ENCODE results near the gene DOCK8.

DOCK8 gene

DNA sequence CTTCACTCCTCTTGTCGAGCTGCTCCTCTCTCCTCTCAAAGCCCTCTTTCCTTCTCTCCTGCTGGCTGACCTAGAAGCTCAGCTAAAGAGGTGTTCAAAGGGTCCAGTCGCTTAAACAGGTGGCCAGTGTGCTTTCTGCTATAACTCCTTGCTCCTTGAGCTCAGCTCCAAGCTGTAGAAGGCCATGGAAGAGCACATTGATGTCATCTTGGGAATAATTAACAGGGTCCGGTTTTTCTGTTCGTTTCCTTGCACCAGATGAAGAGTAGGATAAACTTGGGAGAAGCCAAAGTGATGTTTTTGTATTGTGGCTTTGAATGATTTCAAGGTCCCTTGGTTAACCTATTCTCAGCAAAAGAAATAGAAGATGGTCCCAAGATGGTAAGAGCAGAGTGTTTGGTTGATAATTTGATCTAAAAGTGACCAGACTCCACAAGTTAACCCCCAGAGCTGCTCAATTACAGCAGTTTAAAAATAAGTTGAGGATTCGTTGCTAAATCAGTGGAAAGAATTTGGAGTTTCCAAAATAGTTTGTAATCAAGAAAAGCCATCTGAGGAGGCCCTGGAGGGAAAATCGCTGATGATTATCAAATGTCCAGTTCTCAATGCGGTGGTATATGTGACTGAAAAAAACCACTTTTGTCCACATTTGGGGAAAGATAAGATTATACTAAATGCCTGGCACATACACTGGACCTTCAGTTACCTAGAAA, 148.1 kb downstream of the DOCK8 start:
- TF ChIP-seq, protein P1, sequence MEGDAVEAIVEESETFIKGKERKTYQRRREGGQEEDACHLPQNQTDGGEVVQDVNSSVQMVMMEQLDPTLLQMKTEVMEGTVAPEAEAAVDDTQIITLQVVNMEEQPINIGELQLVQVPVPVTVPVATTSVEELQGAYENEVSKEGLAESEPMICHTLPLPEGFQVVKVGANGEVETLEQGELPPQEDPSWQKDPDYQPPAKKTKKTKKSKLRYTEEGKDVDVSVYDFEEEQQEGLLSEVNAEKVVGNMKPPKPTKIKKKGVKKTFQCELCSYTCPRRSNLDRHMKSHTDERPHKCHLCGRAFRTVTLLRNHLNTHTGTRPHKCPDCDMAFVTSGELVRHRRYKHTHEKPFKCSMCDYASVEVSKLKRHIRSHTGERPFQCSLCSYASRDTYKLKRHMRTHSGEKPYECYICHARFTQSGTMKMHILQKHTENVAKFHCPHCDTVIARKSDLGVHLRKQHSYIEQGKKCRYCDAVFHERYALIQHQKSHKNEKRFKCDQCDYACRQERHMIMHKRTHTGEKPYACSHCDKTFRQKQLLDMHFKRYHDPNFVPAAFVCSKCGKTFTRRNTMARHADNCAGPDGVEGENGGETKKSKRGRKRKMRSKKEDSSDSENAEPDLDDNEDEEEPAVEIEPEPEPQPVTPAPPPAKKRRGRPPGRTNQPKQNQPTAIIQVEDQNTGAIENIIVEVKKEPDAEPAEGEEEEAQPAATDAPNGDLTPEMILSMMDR (IDR thresholded peaks at IDR 0.05; ENCODE audit: low read depth, low read length): no peak

DNA sequence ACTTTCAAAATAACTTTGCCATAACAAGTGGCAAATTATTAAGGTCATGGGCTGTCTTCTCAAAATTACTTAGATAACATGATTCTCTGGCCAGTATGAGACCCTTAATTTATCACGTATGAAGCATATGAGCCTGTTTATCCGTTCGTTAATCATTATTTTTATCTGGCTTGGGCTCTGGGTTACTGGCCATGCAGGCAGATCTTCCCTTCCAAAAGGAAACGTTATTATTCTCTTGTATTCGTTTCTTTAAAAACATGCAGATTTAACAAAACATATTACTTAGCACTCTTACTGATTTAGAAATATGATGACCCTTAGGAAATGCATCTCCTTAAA, 148.6 kb downstream of the DOCK8 start:
- no peak overlapping the region for H3K4me3 ChIP-seq (ENCODE audit: low read depth, low read length)
- TF ChIP-seq, protein P1 (IDR thresholded peaks at IDR 0.05; ENCODE audit: low read depth, low read length): no peak

More for the DNA sequence above, 148.1 kb downstream of the DOCK8 start:
- H3K4me3 ChIP-seq (ENCODE audit: low read depth, low read length): no peak overlapping the region

DNA sequence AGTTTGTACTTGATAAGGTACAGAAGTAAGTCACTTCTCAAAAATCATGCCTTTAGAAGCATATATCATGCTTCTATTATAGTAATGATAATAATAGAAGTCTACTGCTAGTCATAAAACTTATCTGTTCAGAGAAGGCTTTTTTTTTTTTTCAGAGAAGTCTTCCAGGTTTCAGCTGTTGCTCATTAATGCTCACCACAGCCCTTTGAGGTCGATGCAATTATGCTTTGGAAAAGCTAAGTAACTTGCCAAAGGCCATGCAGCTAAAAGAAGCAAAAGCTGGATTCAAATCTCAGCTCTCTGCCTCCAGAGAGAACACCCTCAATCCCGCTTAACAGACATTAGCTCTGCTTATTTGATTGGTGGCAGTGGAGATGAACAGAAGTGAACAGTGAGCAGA, 150.8 kb downstream of the DOCK8 start:
- TF ChIP-seq, protein P1 (IDR thresholded peaks at IDR 0.05; ENCODE audit: low read depth, low read length): no peak
- H3K4me3 ChIP-seq (ENCODE audit: low read depth, low read length): no peak overlapping the region

DNA sequence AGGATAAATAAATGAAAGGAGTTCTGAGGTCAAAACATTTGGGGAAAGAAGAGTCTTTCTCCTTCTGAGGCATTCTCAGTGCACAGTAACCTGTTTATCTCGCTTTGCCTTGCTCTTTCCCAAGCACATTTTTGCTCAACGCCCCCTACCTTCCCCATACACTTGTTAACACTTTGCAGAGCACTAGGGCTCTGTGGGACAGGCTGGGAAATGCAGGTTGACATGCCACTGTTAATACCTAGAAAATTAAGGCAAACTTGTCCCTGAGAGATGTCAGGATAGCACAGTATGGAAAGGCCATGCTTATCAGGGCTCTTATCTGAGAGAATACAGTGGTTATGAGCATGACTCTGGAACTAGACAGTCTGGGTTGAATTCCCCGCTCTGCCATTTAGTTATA, 152.0 kb downstream of the DOCK8 start:
- TF ChIP-seq, protein P1 (IDR thresholded peaks at IDR 0.05; ENCODE audit: low read depth, low read length): no peak
- no peak overlapping the region for H3K4me3 ChIP-seq (ENCODE audit: low read depth, low read length)

DNA sequence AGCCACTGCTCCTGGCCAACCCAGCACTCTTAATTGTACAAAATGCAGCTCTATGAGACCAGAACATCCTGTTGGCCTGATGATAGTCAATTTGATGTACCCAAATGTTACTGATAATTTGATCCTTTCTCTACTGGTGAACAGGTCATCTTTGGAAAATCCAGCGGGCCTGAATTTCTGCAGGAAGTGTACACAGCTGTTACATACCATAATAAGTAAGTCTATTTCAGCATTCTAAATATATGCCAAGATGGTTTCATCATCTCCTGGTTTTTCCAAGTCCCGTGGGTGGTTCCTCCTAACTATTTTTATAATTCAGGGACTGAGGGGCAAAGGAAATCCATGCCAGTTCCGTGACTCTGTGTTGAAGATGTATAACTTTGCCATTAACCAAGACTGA, 155.4 kb downstream of the DOCK8 start:
- H3K4me3 ChIP-seq (ENCODE audit: low read depth, low read length): no peak overlapping the region
- TF ChIP-seq, protein P1 (IDR thresholded peaks at IDR 0.05; ENCODE audit: low read depth, low read length): no peak

DNA sequence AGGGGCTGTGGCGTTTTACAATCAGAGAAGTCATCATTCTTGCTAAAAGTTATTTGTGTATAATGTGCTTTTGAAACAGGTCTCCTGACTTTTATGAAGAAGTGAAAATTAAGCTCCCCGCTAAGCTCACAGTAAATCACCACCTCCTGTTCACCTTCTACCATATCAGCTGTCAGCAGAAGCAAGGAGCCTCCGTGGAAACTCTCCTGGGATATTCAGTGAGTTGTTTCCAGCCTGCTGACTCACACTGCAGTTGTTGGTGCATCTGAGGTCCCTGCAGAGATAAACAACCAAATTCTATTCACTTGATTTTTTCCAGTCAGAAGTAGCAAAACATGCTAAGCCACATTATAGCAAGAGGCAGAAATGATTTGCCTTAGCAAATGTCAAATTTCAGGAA, 156.7 kb downstream of the DOCK8 start:
- TF ChIP-seq, protein P1 (IDR thresholded peaks at IDR 0.05; ENCODE audit: low read depth, low read length): no peak
- no peak overlapping the region for H3K4me3 ChIP-seq (ENCODE audit: low read depth, low read length)

DNA sequence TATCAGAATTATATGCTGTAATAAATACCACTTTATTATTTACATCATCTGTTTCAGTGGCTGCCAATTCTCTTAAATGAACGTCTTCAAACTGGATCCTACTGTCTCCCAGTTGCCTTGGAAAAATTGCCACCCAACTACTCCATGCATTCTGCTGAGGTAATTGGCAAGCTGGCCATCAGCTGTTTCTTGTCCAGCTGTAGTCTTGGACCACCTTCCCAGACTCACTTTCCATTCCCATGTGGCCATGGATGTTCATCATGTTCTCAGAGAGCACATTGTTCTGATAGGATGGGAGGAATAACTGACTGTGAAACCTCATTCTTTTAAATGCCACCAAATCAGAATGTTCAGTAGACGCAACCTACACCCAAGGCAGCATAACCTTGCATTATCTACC, 157.5 kb downstream of the DOCK8 start:
- TF ChIP-seq, protein P1 (IDR thresholded peaks at IDR 0.05; ENCODE audit: low read depth, low read length): no peak
- H3K4me3 ChIP-seq (ENCODE audit: low read depth, low read length): no peak overlapping the region
